Transverse colon (tissue), 3 donors: Measurements from ENCODE around the gene MYO5B.

Experiments
- CTCF ChIP-seq, 5 experiments: fragments of 200-600 bp in 3 of 5; fragments of 450-650 bp in 2 of 5; sonication (generic) in 3 of 5; IDR thresholded peaks; 1 replicate in 2 of 5; 2 replicates in 3 of 5; pipeline ENCODE4 v1.5.1; 2016 to 2017; ENCODE audit warnings: antibody characterized with exemption in 5 of 5, inconsistent platforms in 3 of 5, mild to moderate bottlenecking in 2 of 5, moderate library complexity in 1 of 5
- POLR2A ChIP-seq: fragments of 450-650 bp; IDR thresholded peaks from one replicate; pipeline ENCODE4 v1.6.1; 2016; ENCODE audit warnings: antibody characterized with exemption, mild to moderate bottlenecking, moderate library complexity

GRCh38 chr18:49843131-49843530 lies 351.8 kb downstream of the MYO5B start:
- TF ChIP-seq POLR2A, result no peak
- TF ChIP-seq CTCF (IDR thresholded peaks at IDR 0.05), result no peak
